Brain microvascular endothelial cell (primary cell): Measurements from ENCODE around the gene FAM184B.

ENCODE experiments used
- DNase-seq: peaks from one replicate; pipeline ENCODE4 v3.0.0-alpha.2; 2020
- H3K27ac ChIP-seq: fragments of 250-450 bp; sonication (Bioruptor Pico); 2 replicates; pipeline ENCODE4 v1.5.1; 2020; ENCODE audit warnings: mild to moderate bottlenecking, moderate library complexity
- H3K27me3 ChIP-seq: fragments of 250-450 bp; sonication (Bioruptor Pico); replicated peaks from 2 replicates; pipeline ENCODE4 v1.5.1; 2020; ENCODE audit warnings: mild to moderate bottlenecking
- H3K36me3 ChIP-seq: fragments of 250-450 bp; sonication (Bioruptor Pico); replicated peaks from 2 replicates; pipeline ENCODE4 v1.5.1; 2020; ENCODE audit warnings: mild to moderate bottlenecking
- H3K4me3 ChIP-seq: 2 replicates; pipeline ENCODE4 v1.5.1; 2011; ENCODE audit warnings: low read depth, mild to moderate bottlenecking, control low read depth, low read length, moderate library complexity
- in situ Hi-C: cut with HindIII; loops from 2 replicates; pipeline ENCODE4 v1.10.0; 2017; ENCODE audit warnings: low sequenced_read_pairs, low pct_ligation_motif_present
- TF ChIP-seq, protein P1 (sequence below): IDR thresholded peaks from 2 replicates; pipeline ENCODE4 v1.5.1; 2011; ENCODE audit warnings: low read depth, mild to moderate bottlenecking, moderate library complexity, low read length, control low read depth, inconsistent platforms; ENCODE audit errors: missing control alignments

The FAM184B gene

DNA sequence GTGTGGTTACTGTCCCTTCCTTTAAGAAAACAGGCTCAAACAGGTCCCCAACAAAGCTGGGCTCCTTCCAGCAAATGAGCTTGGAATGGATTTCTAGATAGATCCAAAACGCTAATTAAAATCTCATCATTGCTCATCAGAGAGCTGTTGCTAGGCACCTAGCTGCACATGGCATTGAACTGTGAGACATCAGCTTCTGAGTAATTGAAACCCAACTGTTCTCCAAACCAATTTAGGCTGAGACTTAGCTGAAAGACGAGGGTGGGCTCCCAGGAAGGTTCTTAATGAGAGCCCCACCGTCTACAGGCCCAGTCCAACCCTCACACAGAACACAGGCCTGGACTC, 59.1 kb downstream of the FAM184B start:
- in situ Hi-C loops = no loop called here
- Histone ChIP-seq H3K36me3 (no peaks in the 10 kb centered on the region), H3K4me3 (no peak overlapping the region), H3K27ac (no peak overlapping the region), H3K27me3 (no peaks in the 10 kb centered on the region)
- TF ChIP-seq, protein P1, sequence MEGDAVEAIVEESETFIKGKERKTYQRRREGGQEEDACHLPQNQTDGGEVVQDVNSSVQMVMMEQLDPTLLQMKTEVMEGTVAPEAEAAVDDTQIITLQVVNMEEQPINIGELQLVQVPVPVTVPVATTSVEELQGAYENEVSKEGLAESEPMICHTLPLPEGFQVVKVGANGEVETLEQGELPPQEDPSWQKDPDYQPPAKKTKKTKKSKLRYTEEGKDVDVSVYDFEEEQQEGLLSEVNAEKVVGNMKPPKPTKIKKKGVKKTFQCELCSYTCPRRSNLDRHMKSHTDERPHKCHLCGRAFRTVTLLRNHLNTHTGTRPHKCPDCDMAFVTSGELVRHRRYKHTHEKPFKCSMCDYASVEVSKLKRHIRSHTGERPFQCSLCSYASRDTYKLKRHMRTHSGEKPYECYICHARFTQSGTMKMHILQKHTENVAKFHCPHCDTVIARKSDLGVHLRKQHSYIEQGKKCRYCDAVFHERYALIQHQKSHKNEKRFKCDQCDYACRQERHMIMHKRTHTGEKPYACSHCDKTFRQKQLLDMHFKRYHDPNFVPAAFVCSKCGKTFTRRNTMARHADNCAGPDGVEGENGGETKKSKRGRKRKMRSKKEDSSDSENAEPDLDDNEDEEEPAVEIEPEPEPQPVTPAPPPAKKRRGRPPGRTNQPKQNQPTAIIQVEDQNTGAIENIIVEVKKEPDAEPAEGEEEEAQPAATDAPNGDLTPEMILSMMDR = no peak
- DNase-seq = no peak

DNA sequence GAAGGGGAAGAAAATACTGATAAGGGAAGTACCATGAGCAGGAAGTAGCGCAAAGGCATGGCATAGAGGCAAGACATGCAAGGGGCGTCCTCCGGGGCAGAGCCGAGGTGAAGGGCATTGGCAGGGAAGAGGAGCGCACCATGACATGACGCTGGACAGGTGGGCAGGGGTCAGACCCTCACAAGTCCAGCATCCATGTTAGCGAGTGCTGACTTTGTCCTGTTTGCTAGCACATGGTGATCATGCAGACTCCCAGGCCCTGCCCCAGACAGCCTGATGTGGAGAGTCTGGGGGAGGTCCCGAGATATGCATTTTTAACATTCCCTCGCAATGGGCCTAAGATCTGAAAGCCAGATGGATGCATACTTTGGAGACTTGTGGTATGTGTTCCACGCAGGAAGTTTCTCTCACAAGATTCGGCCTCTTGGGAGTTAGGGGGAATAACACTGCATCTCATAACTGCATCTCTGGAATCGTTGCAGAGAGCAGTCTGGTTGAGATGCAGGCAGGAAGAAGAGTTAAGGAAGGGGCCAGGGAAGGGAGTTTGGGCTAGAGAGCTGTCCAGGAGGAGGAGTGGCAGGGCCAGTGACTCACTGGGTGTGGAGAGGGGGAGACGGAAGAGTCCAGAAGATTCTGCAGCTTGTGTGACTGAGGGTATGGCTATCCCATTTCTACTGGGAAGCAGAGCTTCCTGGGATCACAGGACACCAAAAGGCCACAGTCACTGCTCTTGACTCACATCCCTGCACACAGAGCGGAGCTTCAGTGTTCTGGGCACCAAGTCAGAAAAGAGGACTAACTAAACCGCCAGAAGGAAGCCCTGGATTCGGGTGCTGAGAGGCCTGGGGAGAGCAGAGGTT, 59.7 kb downstream of the FAM184B start:
- Histone ChIP-seq H3K27me3 (no peaks in the 10 kb centered on the region), H3K27ac (no peak overlapping the region), H3K36me3 (no peaks in the 10 kb centered on the region), H3K4me3 (no peak overlapping the region)
- in situ Hi-C loops = no loop called here
- DNase-seq = peak; percentile 23
- TF ChIP-seq, protein P1 = no peak

DNA sequence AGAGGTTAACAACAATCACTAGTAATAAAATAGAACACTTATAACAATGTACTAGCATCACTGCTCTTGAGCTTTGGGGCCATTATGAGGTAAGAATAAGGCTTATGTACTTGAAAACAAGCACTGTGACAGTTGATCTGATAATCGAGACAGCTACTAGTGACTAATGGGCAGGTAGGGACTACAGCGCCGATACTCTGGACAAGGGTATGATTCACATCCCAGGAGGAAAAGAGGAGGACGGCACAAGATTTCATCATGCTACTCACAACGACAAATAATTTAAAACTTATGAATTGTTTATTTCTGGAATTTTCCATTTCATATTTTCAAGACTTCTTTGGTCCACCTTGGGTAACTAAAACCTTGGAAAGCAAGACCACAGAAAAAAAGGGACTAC, 62.3 kb downstream of the FAM184B start:
- TF ChIP-seq, protein P1 = no peak
- no peak for DNase-seq
- H3K36me3 ChIP-seq = no peaks in the 10 kb centered on the region
- H3K27me3 ChIP-seq = no peaks in the 10 kb centered on the region
- no peak overlapping the region for H3K4me3 ChIP-seq
- H3K27ac ChIP-seq = no peak overlapping the region
- in situ Hi-C loops = no loop called here

DNA sequence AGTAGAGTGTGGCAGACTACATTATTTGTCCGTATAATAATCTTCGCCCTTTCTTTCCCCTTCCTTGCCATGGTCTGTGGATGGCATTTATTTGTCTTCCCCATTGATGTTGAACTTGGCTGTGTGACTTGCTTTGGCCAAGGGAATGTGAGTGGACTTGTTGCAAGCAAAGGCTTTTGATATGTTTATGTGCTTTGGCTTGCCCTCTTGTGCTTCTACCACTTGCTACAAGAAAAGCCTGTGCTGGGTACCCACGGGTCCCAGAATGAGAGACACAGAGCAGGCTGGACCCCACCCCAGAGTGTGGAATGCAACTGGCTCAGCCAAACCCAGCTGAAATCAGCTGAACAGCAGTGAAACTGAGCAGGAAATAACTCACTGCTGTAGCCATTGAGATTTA, 63.0 kb downstream of the FAM184B start:
- Histone ChIP-seq H3K36me3 (no peaks in the 10 kb centered on the region), H3K27me3 (no peaks in the 10 kb centered on the region), H3K4me3 (no peak overlapping the region), H3K27ac (no peak overlapping the region)
- TF ChIP-seq, protein P1 = no peak
- DNase-seq = no peak
- in situ Hi-C loops = no loop called here

DNA sequence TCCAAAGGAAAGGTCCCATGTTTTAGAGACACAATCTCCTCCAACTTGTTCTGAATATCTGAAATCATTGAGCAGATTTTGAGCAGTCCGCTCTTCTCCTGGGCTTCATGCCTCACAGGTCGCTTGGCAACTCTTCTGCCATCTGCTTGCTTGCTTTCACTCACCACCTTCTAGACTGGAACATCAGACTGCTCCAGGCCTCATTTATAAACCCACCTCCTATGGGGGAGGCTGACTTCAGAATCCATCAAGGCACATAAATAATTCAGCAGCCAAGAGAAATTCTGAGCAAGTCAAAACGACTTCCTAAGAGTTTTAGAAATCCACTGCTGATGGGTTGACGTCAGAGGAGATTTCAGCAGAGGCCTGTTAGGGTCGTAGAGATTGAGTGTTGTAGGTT, 64.1 kb downstream of the FAM184B start:
- Histone ChIP-seq H3K36me3 (no peaks in the 10 kb centered on the region), H3K27me3 (no peaks in the 10 kb centered on the region), H3K4me3 (no peak overlapping the region), H3K27ac (no peak overlapping the region)
- in situ Hi-C loops = no loop called here
- DNase-seq = no peak
- TF ChIP-seq, protein P1 = no peak

DNA sequence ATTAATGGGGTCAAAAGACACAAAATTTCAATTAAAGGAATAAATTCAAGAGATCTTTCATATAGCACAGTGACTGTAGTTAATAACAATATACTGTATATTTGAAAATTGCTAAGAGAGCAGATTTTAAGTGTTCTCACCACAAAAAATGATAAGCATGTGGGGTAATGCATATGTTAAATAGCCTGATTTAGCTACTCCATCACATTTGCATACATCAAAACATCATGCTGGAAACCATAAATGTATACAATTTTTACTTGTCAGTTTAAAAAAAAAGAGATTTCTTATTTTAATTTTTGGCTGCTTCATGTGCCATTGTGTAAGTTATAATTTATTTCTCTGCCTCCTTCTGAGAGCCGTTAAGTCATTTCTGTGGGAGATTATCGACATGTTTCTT, 65.9 kb downstream of the FAM184B start:
- in situ Hi-C loops = no loop called here
- TF ChIP-seq, protein P1 = no peak
- Histone ChIP-seq H3K27me3 (no peaks in the 10 kb centered on the region), H3K27ac (no peak overlapping the region), H3K36me3 (no peaks in the 10 kb centered on the region), H3K4me3 (no peak overlapping the region)
- DNase-seq = no peak
